HepG2 (cell line): ENCODE data around the gene RILPL1. TPM values are rescaled to one million over a fixed set of nuclear protein-coding genes. Genes with fewer than 3 reads are reported as not detected.
"Not testable (repeated sequence)": the region's sequence is repeated elsewhere in the genome, so short reads cannot be mapped to it uniquely, and the experiment has no call there.

Source experiments
- ATAC-seq: fragments of 200-7000 bp; cut with Tn5 transposase; 3 replicates; pipeline ENCODE4 v1.9.1; 2020; ENCODE audit warnings: mild to moderate bottlenecking, moderate library complexity
- BruUV-seq: library from RNA; stranded (reverse); fragments of 400-500 nt; replicated peaks from 2 replicates; lab custom pipeline; 2021; lab: Mats Ljungman, UMichigan
- CTCF ChIA-PET: fragments of 300-600 bp; formaldehyde crosslinking; extraction: SDS; loops from one replicate; lab custom pipeline; 2021; ENCODE audit warnings: low total read pairs, inconsistent platforms, low intra/inter-chr PET ratio; lab: Yijun Ruan, JAX
- POLR2A ChIA-PET: fragments of 350-600 bp; sonication (Branson Sonifier 250); formaldehyde crosslinking; loops from one replicate; lab custom pipeline; 2020; ENCODE audit warnings: antibody characterized with exemption, inconsistent platforms; lab: Yijun Ruan, JAX
- DNase-seq: peaks from one replicate; pipeline ENCODE4 v3.0.0-alpha.2; 2015; ENCODE audit warnings: low spot score
- FAIRE-seq: peaks from 3 replicates; lab custom pipeline; 2011; peaks lifted over from hg19 to GRCh38; lab: Jason Lieb, UNC
- H2AFZ ChIP-seq: one replicate; pipeline ENCODE4 v1.6.1; 2011; ENCODE audit warnings: low read length, inconsistent platforms
- H3K27ac ChIP-seq: fragments of 300-600 bp; 3 replicates; pipeline ENCODE4 v1.8.0; 2011; ENCODE audit warnings: mixed run types, mild to moderate bottlenecking, mixed read lengths, low read length, inconsistent platforms; ENCODE audit not compliant: insufficient read depth; ENCODE audit errors: extremely low read length
- H3K27me3 ChIP-seq, 2 experiments: fragments of 200-600 bp in 1 of 2; 2 replicates in 1 of 2; 3 replicates in 1 of 2; pipeline versions ENCODE4 v1.6.0 to v1.8.0; 2011; ENCODE audit warnings: low read length in 2 of 2, mild to moderate bottlenecking in 2 of 2, moderate library complexity in 2 of 2, inconsistent platforms in 1 of 2; ENCODE audit not compliant: insufficient read depth in 2 of 2, control insufficient read depth in 1 of 2
- H3K36me3 ChIP-seq, 2 experiments: fragments of 200-600 bp in 1 of 2; replicated peaks in 1 of 2; 2 replicates in 1 of 2; 3 replicates in 1 of 2; pipeline versions ENCODE4 v1.5.1 to v1.8.0; 2011; ENCODE audit warnings: low read length in 2 of 2, inconsistent platforms in 1 of 2; ENCODE audit not compliant: insufficient read depth in 2 of 2, control insufficient read depth in 1 of 2
- H3K4me1 ChIP-seq: 2 replicates; pipeline ENCODE4 v1.5.1; 2012; ENCODE audit warnings: low read length, inconsistent platforms; ENCODE audit not compliant: insufficient read depth
- H3K4me2 ChIP-seq: 2 replicates; pipeline ENCODE4 v1.6.0; 2011; ENCODE audit warnings: low read depth, low read length, inconsistent platforms
- H3K4me3 ChIP-seq, 3 experiments: fragments of 200-600 bp in 1 of 3; sonication (generic), shearing (Covaris generic) in 1 of 3; replicated peaks in 1 of 3; 2 replicates each; pipeline ENCODE4 v1.5.1; 2011 to 2016; ENCODE audit warnings: low read length in 3 of 3, inconsistent platforms in 2 of 3, low read depth in 2 of 3, mild to moderate bottlenecking in 2 of 3, control low read depth in 1 of 3, mixed read lengths in 1 of 3; ENCODE audit not compliant: insufficient read depth in 1 of 3
- H3K79me2 ChIP-seq: one replicate; pipeline ENCODE4 v1.6.1; 2011; ENCODE audit warnings: low read length, inconsistent platforms; ENCODE audit not compliant: insufficient read depth
- H3K9ac ChIP-seq: 2 replicates; pipeline ENCODE4 v1.6.0; 2011; ENCODE audit warnings: mild to moderate bottlenecking, low read depth, low read length, inconsistent platforms; ENCODE audit not compliant: insufficient read depth
- H3K9me3 ChIP-seq: 2 replicates; pipeline ENCODE4 v1.5.1; 2012; ENCODE audit warnings: mild to moderate bottlenecking, low read length
- H4K20me1 ChIP-seq: 2 replicates; pipeline ENCODE4 v1.6.0; 2011; ENCODE audit warnings: inconsistent platforms, mild to moderate bottlenecking, low read length, moderate library complexity; ENCODE audit not compliant: insufficient read depth
- FIP1L1 ChIP-seq: fragments of 200-400 bp; formaldehyde crosslinking; IDR thresholded peaks from 2 replicates; pipeline ENCODE4 v1.6.1; 2018; ENCODE audit warnings: low read depth, mild to moderate bottlenecking, low read length, moderate library complexity, borderline replicate concordance; ENCODE audit not compliant: insufficient read depth
- FOXC1 ChIP-seq: sonication (generic); formaldehyde crosslinking; IDR thresholded peaks from 2 replicates; pipeline ENCODE4 v1.8.0; 2022; ENCODE audit warnings: mild to moderate bottlenecking, missing genetic modification reagents, borderline replicate concordance
- GMEB1 ChIP-seq: sonication (generic); formaldehyde crosslinking; IDR thresholded peaks from 2 replicates; pipeline ENCODE4 v1.5.1; 2020; ENCODE audit warnings: missing genetic modification reagents, mild to moderate bottlenecking, borderline replicate concordance
- GZF1 ChIP-seq: sonication (generic); formaldehyde crosslinking; IDR thresholded peaks from 2 replicates; pipeline ENCODE4 v1.5.1; 2020; ENCODE audit warnings: mild to moderate bottlenecking, missing genetic modification reagents
- HIC2 ChIP-seq: sonication (generic); formaldehyde crosslinking; IDR thresholded peaks from 2 replicates; pipeline ENCODE4 v1.9.0; 2022; ENCODE audit warnings: low read depth, missing genetic modification reagents
- TEAD2 ChIP-seq: sonication (generic); formaldehyde crosslinking; IDR thresholded peaks from 2 replicates; pipeline ENCODE4 v1.9.0; 2021; ENCODE audit warnings: missing genetic modification reagents
- ZFP37 ChIP-seq: sonication (generic); formaldehyde crosslinking; IDR thresholded peaks from 2 replicates; pipeline ENCODE4 v1.4.0; 2020; ENCODE audit warnings: missing genetic modification reagents, borderline replicate concordance
- ZNF230 ChIP-seq: sonication (generic); formaldehyde crosslinking; IDR thresholded peaks from 2 replicates; pipeline ENCODE4 v1.4.0; 2020; ENCODE audit warnings: mild to moderate bottlenecking, missing genetic modification reagents
- ZNF597 ChIP-seq: sonication (generic); formaldehyde crosslinking; IDR thresholded peaks from 2 replicates; pipeline ENCODE4 v1.5.0; 2020; ENCODE audit warnings: missing genetic modification reagents
- WGBS: methylation state at CpG from one replicate; pipeline ENCODE4 v1.1.6; 2017; ENCODE audit warnings: low lambda C conversion rate; 5-methylcytosine and 5-hydroxymethylcytosine counted together
- in situ Hi-C: cut with HindIII; loops from 2 replicates; pipeline ENCODE4 v1.10.0; 2017; ENCODE audit warnings: low pct_unique_long_range_greater_than_20kb; ENCODE audit not compliant: extremely low pct_ligation_motif_present
- intact Hi-C: fragments of 100-400 bp; cut with micrococcal nuclease; formaldehyde crosslinking; loops from one replicate; pipeline ENCODE4 v1.10.0; 2022; ENCODE audit not compliant: unreplicated experiment
- polyA plus RNA-seq, 8 experiments: library from polyadenylated mRNA; depleted of rRNA in 3 of 8; stranded (reverse) in 7 of 8; unstranded in 1 of 8; fragments of >200 nt; fragmentation: Illumina TruSeq in 4 of 8; extraction: Trizol in 4 of 8; gene quantifications; 2 replicates each; pipeline versions ENCODE4 v1.2.1 to v1.2.3, GENCODE V29; 2011 to 2016; ENCODE audit warnings: low read depth in 4 of 8, missing spikeins in 1 of 8, mixed read lengths in 1 of 8; ENCODE audit not compliant: insufficient read depth in 1 of 8
- total RNA-seq, 5 experiments: library from RNA; depleted of rRNA; stranded (reverse); fragments of >200 nt; fragmentation: Illumina TruSeq; extraction: Trizol; gene quantifications; 2 replicates each; pipeline ENCODE4 v1.2.3, GENCODE V29; 2016; ENCODE audit warnings: low read depth in 1 of 5

The RILPL1 gene
- total and polyA plus RNA-seq, 2 of the 13 experiments (the other 11 are each of a cell fraction or from before 2014, with no cell fraction given): 5.8 to 28.4 TPM

- no peak for TF ChIP-seq ZFP37 (CRISPR knock-in tag)
- no peak for TF ChIP-seq FOXC1 (CRISPR knock-in tag)
- TF ChIP-seq HIC2: no peak
- TF ChIP-seq TEAD2 (CRISPR knock-in tag): no peak
- no peak for TF ChIP-seq GZF1 (CRISPR knock-in tag)
- no peak for TF ChIP-seq GMEB1 (CRISPR knock-in tag)
- TF ChIP-seq ZNF230 (CRISPR knock-in tag): no peak
- TF ChIP-seq ZNF597 (CRISPR knock-in tag): no peak
- TF ChIP-seq FIP1L1: no peak
- TF ChIP-seq, all 625 proteins: peak for 0
These were observed 68.4 kb downstream of the RILPL1 start (continued) for GRCh38 chr12:123465084-123465483.

GRCh38 chr12:123463174-123463573 lies 70.3 kb downstream of the RILPL1 start:
- H3K9me3 ChIP-seq, CTCF ChIA-PET, H3K4me2 ChIP-seq, H3K27me3 ChIP-seq, H3K27ac ChIP-seq, POLR2A ChIA-PET, intact Hi-C loops, DNase-seq, in situ Hi-C loops, H2AFZ ChIP-seq, FAIRE-seq, ATAC-seq, H3K4me3 ChIP-seq, H4K20me1 ChIP-seq, H3K9ac ChIP-seq, BruUV-seq: not testable (repeated sequence)
- peaks cover 27% of the 10 kb centered on the region for H3K79me2 ChIP-seq
- peaks cover 4 to 18% of the 10 kb centered on the region in 2 experiments; a peak in 4 of 5 replicates for H3K36me3 ChIP-seq
- peaks cover 18% of the 10 kb centered on the region for H3K4me1 ChIP-seq
- 97% methylated on average over 11 of the region's 11 CpGs for WGBS
